HG03575 (cell line): Measurements from ENCODE around the gene WDR48.

ENCODE experiments used
- ATAC-seq: cut with Tn5 transposase; IDR thresholded peaks from one replicate; pipeline ENCODE4 v1.9.1; 2021; ENCODE audit not compliant: unreplicated experiment, insufficient number of reproducible peaks, low FRiP score; ENCODE audit errors: extremely low read depth

Gene WDR48

DNA sequence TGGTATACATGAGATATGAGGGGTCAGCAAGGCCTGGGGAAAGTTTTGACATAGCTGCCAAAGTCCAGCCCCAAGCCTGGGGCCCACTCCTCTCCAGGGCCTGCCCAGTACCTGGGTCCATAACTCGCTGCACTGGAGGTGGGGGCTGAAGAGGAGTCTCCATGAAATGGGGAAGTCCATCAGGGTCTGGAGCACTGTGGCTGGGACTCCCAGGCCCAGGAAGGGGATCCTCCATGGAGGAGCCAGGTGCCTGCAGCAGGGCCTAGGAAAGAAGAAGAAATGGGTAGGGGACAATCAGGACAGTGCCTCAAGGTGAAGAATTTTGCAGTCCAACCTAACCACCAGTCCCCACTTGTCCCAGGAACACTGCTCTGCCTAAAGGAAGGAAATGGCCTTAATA lies 47.4 kb downstream of the WDR48 start:
- ATAC-seq, result no peak

GRCh38 chr3:39099738-39100499 lies 48.1 kb downstream of the WDR48 start:
- no peak for ATAC-seq

DNA sequence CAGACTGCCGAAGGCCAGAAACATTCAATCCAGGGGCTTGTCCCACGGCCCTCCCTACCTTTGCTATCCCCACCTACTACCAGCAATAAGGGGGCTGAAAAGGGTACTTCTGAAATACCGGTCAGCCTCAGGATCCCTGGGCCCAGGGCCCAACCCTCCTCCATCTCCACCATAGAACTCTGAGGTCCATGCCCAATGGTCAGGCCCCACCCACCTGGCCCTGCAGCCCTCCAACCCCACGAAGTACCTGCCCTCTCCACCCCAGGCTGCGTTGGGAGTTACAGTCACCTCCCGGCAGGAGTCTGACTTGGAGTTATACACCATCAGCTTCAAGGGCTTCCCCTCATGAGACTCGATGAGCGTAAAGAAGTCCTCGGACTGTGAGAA lies 48.7 kb downstream of the WDR48 start:
- no peak for ATAC-seq

DNA sequence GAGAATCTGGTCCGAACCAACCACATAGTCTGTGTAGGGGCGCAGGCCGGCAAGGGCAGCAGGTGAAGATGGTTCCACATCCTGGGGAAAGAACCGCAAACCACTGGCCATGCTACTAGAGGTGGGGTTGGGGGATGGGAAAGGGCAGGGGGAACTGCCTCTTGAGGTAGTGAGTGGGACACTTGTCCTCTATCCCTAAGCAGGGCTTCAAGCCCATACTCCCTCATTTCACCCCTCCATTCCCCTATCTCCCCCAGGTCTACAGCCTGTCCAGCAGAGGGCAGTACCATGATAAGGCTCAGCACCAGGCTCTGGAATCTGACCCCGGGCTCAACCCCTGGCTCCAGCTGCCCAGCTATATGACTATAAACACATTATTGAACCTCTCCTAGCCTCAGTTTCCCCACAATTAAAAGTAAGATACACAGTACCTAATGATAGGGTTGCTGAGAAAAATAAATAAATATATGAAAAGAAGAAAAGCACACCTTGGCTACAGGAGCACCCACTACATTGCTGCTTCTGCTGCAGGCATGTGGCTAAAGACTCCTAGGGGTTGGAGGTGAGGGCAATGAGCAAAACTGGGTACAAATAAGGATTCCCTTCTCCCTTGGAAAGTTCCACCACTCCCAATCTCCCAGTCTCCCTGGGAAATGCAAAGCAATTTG lies 49.3 kb downstream of the WDR48 start:
- no peak for ATAC-seq

GRCh38 chr3:39102504-39103323 lies 50.9 kb downstream of the WDR48 start:
- ATAC-seq, result no peak

- ATAC-seq, result no peak
These were observed 51.5 kb downstream of the WDR48 start for GRCh38 chr3:39103324-39103693.

DNA sequence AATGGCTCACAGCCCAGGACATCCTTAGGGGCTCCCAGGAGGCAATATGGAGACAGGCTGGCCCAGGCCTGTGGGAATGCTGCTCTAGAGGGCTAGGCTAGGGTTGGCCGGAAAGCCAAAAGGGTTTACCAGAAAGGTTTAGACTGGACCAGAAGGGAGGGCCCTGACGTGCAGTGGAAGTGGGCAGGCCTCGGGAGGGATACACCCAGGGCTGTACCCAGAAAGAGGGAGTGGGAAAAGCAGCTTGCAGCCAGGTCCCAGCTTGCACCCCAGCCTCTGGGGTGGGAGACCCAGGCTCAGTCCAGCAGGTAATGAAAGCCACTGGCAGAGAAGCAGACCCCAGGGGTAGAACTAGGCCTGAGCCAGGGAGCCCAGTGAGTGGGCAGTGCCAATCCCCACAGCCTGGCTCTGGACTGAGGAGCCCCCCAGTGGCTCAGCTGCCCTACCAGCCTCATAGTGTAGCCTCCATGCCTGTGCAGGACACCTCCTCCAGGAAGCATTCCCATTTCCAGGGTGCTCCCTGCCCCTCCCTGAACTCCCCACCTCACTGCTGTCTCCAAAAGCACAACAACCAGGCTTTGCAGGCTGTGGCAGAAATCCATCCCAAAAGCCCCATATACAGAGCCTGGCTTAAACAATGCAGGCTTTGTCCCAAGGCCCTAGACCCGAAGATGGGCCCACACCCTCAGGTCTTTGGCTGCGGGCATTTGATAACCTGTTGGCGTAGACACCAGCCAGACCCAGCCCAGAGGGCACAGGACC lies 52.2 kb downstream of the WDR48 start:
- no peak for ATAC-seq

DNA sequence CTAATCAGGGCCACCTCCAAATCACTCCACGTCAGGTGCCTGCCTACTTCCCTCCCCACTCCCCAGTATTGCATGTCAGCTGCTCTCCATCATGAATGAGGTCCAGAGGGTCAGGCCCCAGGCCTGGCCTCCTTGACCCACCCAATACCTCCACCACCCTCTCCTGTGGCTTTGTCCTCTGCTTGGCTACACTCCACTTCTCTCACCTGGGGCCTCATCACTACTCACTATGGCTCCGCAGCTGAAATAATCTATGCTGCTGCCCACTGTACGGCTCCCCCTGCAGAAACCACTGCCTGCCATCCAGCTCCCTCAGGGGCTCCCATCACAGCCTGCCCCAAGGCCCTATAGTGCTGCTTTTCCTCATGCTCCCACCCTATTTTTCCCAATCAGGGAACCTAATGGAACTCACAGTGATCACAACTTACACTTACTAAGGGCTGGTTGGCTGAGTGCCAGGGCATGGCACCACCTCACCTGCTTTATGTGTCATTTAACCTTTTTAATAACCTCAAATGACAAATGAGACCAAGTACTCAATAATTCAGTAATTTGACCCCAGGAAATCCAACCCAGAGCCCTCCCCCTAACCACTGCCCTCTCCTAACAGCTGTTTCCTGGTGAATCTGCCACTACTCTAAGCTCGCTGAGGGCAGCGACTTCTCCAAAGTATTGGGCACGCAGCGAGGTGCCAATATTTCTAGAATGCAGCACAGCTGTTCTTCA lies 53.3 kb downstream of the WDR48 start:
- no peak for ATAC-seq

DNA sequence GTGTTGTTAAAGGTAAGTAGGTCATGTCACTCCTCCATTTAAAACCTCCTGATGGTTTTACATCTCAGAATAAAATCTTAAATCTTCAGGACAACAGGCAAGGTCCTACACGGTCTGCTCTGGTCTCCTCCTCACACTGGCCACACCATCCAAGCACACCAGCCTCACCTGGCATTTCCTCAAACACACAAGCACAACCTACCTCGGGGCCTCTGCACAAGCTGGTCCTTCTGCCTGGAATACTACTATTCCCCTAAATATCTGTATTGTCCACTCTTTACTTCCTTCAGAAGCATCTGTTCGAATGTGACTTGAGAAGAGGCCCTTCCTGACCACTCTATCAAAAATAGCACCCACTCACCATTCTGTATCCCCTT lies 53.9 kb downstream of the WDR48 start:
- no peak for ATAC-seq

- no peak for ATAC-seq
These were observed 54.5 kb downstream of the WDR48 start for GRCh38 chr3:39106281-39106811.

DNA sequence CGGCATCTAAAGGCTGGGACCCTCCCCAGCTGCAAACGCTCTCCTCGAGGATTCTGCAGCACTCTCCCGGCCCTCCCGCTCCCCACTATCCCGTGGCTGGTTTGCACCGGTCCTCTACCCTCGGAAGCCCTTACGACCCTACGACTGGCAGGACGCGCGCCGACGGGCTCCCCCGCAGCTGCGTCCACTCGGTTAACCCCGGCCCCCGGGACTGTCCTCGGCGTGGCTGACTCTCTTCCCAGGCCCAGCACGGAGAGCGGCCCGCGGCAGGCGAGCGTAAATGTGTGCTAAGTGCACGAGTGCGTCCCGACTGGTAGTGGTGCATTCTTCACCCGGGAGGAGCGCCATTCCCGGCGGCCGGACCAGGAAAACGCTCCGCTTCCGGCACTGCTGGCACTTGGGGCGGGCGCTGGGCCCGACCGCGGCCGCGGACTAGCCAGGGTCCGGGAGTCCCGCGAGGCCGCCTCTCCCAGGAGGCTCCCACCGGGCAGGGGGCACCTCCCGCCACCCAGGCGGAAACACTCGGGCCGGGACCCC lies 55.1 kb downstream of the WDR48 start:
- no peak for ATAC-seq

GRCh38 chr3:39107388-39108199 lies 55.8 kb downstream of the WDR48 start, which contains the start of the genes GORASP1 and TTC21A:
Gene GORASP1, minus strand, starts transcription at chr3:39107627. Its CDS starts 86 bp downstream, at chr3:39107541.
Gene TTC21A, plus strand, starts transcription at chr3:39107680. Its CDS starts 158 bp downstream, at chr3:39107838.
- no peak for ATAC-seq

DNA sequence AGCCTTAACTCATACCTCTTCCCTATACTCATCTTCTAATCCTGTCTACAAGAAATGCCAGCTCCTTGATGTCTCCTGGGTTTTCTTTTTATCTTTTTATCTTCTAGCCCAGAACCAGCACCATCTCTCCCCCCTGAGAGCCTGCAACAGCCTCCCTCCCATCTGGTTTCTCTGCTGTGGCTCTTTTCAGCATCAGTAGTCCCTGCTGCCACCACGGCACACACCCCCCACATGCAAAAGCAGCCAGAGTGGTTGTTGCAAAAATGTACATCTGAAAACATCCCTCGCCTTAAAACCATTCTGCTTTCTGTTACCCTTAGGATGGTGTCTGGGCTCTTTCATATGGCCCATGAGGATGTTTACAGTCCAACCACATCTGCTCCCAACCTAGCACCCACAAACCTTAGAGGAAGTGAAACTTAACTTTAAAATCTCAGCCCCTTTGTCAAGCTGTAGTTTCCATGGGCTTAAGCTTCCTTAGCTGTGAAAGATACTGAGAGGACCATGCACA lies 56.4 kb downstream of the WDR48 start:
- peak; percentile 87 for ATAC-seq

DNA sequence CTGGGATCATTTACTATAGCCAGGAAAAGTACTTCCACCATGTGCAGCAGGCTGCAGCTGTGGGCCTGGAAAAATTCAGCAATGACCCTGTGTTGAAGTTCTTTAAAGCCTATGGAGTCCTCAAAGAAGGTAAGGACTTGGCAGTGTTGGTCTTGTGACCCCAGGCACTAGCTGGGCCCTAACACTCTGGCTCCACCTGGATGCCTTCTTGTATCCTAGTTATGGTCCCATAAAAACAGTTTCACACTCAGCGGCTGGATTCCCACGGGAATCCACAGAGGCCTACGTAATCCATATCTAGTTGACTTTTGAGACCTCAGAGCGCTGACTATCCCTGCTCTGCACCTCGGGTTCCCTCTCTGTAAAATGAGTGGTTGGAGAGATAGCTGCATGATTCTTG lies 57.3 kb downstream of the WDR48 start:
- ATAC-seq, result no peak

- no peak for ATAC-seq
These were observed 58.3 kb downstream of the WDR48 start for GRCh38 chr3:39110041-39110639.

DNA sequence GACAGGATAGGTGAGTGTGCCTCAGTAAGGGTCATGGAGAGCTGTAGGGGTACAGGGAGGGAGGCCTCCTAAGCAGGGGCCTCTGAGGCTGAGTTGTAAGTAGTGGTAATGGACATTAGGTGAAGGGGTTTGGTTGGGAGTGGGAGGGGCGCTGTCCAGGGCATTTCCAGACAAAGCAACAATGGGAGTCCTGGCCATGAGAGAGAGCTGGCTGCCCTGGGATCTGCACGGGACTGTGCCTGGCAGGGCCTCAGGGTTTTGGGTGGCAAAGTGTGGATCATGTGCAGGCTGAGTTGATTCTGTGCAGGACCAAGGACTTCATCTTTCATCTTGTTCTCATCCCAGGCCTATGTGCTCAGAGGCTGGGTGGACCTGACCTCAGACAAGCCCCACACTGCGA lies 60.3 kb downstream of the WDR48 start:
- ATAC-seq, result no peak

- ATAC-seq, result no peak
These were observed 60.7 kb downstream of the WDR48 start for GRCh38 chr3:39112535-39112934.
